ENCODE data around the gene NSG2. TPM values are rescaled to one million over a fixed set of nuclear protein-coding genes. Genes with fewer than 3 reads are reported as not detected.

NSG2 gene
- total and polyA plus RNA-seq, 2 experiments from 2014 or later, result 0.33 TPM; not detected in 1

DNA sequence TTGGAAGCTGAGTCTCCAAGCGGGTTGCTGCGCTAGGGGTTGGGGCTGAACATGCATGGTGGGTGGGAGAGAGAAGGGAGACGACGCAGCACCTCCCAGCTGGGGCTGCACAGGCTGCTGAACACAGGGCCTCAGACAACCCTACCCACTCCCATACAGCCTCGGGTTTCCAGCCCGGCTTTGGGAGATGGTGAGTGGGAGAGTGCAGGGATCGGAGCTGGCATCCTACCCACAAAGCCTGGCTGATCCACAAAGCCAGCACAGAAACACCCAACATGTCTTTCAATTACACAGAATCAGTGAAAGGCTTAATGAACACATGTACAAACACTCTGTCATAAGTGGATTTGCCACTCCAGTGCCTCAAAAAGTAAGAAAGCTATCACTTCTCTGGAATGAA, 64.8 kb downstream of the NSG2 start:
- H3K79me2 ChIP-seq, result no peaks in the 10 kb centered on the region
- 94% methylated on average over 7 of the region's 7 CpGs for WGBS (ENCODE audit: low lambda C conversion rate, missing lambda C conversion rate)
- no peak overlapping the region for H3K4me3 ChIP-seq
- no peaks in the 10 kb centered on the region for H3K4me1 ChIP-seq (ENCODE audit: insufficient read depth)
- H2AFZ ChIP-seq, result no peak overlapping the region
- DNase-seq (ENCODE audit: low spot score), result no peak
- no peak overlapping the region for H3K4me2 ChIP-seq
- H4K20me1 ChIP-seq (ENCODE audit: insufficient read depth, poor library complexity, severe bottlenecking), result no peaks in the 10 kb centered on the region
- no peaks in the 10 kb centered on the region for H3K36me3 ChIP-seq (replicated peaks; ENCODE audit: insufficient read depth, low read depth)
- no peaks in the 10 kb centered on the region for H3K9me3 ChIP-seq (ENCODE audit: low read depth)
- H3K27me3 ChIP-seq, result no peaks in the 10 kb centered on the region
- no peak for TF ChIP-seq EZH2 (IDR thresholded peaks at IDR 0.05; ENCODE audit: borderline replicate concordance)
- no peak for TF ChIP-seq EZH2phosphoT487 (IDR thresholded peaks at IDR 0.05; ENCODE audit: low read depth, severe bottlenecking, unreplicated experiment)
- no peak for TF ChIP-seq CTCF (IDR thresholded peaks at IDR 0.05; ENCODE audit: poor library complexity)
- H3K9me2 ChIP-seq (replicated peaks; ENCODE audit: insufficient read depth), result no peaks in the 10 kb centered on the region
- H3K27ac ChIP-seq, result no peak overlapping the region

DNA sequence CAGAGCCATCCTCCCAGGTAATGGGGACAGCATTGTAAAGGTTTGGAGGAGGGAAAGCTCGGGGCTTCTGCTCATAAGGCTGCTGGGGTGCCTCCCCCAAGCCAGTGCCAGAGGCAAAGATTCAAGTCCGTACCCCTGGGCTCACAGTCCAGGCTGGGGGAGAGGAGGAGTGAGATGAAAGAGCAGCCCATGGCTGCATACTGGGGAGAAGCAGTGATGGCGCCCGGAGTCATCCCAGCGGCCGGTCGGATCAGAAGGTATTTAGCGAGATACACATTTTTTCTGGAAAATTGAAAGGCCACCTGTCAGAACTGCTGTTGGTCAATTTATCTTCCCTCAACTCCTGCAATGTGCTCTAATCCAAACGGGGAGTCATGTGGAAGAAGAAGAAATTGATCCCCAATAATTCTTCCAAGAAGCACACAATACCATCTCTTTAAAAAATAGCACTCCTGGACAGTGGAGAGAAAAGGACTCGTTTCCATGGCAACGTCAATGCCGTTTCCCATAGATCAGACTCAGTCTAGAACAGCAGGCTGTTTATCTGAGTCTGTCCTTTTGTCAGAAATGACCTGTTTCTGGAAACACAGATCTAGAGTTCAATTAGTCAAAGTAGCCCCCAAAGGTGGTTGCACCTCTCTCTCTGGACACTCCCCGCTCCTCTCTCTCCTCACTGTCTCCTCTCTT, 65.9 kb downstream of the NSG2 start:
- H3K27ac ChIP-seq, result no peak overlapping the region
- H2AFZ ChIP-seq, result no peak overlapping the region
- no peaks in the 10 kb centered on the region for H3K4me1 ChIP-seq (ENCODE audit: insufficient read depth)
- DNase-seq (ENCODE audit: low spot score), result no peak
- no peaks in the 10 kb centered on the region for H3K79me2 ChIP-seq
- no peak overlapping the region for H3K4me2 ChIP-seq
- H3K9me3 ChIP-seq (ENCODE audit: low read depth), result no peaks in the 10 kb centered on the region
- no peak overlapping the region for H3K4me3 ChIP-seq
- no peaks in the 10 kb centered on the region for H3K9me2 ChIP-seq (replicated peaks; ENCODE audit: insufficient read depth)
- H3K36me3 ChIP-seq (replicated peaks; ENCODE audit: insufficient read depth, low read depth), result no peaks in the 10 kb centered on the region
- WGBS (ENCODE audit: low lambda C conversion rate, missing lambda C conversion rate), result 84% methylated on average over 13 of the region's 13 CpGs
- no peaks in the 10 kb centered on the region for H4K20me1 ChIP-seq (ENCODE audit: insufficient read depth, poor library complexity, severe bottlenecking)
- H3K27me3 ChIP-seq, result no peaks in the 10 kb centered on the region
- no peak for TF ChIP-seq CTCF (IDR thresholded peaks at IDR 0.05; ENCODE audit: poor library complexity)
- no peak for TF ChIP-seq EZH2 (IDR thresholded peaks at IDR 0.05; ENCODE audit: borderline replicate concordance)
- TF ChIP-seq EZH2phosphoT487 (IDR thresholded peaks at IDR 0.05; ENCODE audit: low read depth, severe bottlenecking, unreplicated experiment), result no peak

DNA sequence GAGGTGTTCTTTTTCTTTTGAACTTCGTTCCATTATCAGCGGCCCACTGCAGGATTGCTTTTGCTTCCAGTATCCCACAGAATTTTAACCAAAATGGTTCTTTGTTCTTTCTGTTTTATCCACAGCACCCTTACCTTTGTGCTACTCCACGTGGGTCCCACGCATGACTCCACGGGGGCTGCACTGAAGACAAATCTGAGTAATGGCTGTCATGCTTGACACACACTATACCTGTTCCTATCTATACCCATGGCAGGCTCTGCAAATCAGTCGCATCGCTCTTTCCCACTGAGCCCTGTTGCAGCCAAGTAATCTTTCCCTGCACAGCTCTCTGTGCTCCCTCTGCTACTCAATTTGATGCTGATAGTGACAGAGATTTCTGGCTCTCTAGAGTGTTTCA, 69.7 kb downstream of the NSG2 start:
- TF ChIP-seq EZH2phosphoT487 (IDR thresholded peaks at IDR 0.05; ENCODE audit: low read depth, severe bottlenecking, unreplicated experiment) (no peak), CTCF (IDR thresholded peaks at IDR 0.05; ENCODE audit: poor library complexity) (no peak), EZH2 (IDR thresholded peaks at IDR 0.05; ENCODE audit: borderline replicate concordance) (no peak)
- no peak overlapping the region for H2AFZ ChIP-seq
- WGBS (ENCODE audit: low lambda C conversion rate, missing lambda C conversion rate), result 92% methylated on average over 7 of the region's 7 CpGs
- no peak overlapping the region for H3K27ac ChIP-seq
- H4K20me1 ChIP-seq (ENCODE audit: insufficient read depth, poor library complexity, severe bottlenecking), result no peaks in the 10 kb centered on the region
- H3K36me3 ChIP-seq (replicated peaks; ENCODE audit: insufficient read depth, low read depth), result no peaks in the 10 kb centered on the region
- H3K9me2 ChIP-seq (replicated peaks; ENCODE audit: insufficient read depth), result no peaks in the 10 kb centered on the region
- no peak for DNase-seq (ENCODE audit: low spot score)
- H3K4me2 ChIP-seq, result no peak overlapping the region
- H3K4me3 ChIP-seq, result no peak overlapping the region
- H3K4me1 ChIP-seq (ENCODE audit: insufficient read depth), result no peaks in the 10 kb centered on the region
- H3K27me3 ChIP-seq, result no peaks in the 10 kb centered on the region
- H3K79me2 ChIP-seq, result no peaks in the 10 kb centered on the region
- H3K9me3 ChIP-seq (ENCODE audit: low read depth), result no peaks in the 10 kb centered on the region

All from hepatocyte (in vitro differentiated cells).